ENCODE measurements around the gene KIAA1210. TPM values are rescaled to one million over a fixed set of nuclear protein-coding genes. Genes with fewer than 3 reads are reported as not detected.

The KIAA1210 gene
- total and polyA plus RNA-seq, 2 of the 8 experiments (the other 6 are each of a cell fraction or from before 2014, with no cell fraction given): 0.02 TPM; not detected in 1

DNA sequence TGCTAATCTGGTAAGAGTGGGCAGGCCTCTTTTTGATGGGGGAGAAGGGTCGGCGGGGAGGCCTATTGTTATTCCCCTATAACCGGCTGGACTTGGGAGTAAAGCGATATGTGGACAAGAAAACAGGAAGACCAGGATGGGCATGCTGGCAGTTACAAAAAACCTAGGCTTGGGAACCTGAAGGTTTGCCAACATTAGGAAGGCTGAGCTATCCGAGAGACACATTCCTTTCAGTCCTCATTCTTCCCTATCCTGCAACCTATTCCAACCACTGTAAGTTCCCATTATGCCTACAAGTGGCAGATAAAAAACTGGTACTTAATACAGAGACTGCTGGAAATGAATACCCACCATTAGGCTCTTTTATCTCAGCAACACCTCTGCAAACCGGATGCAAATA, 87.2 kb downstream of the KIAA1210 start:
- H3K4me1 ChIP-seq (replicated peaks in 1 of 4; ENCODE audit: control insufficient read depth in 3 of 4, insufficient read depth in 4 of 4, low read length in 3 of 4): no peaks in the 10 kb centered on the region
- FAIRE-seq: no peak
- no peak overlapping the region for H3K4me3 ChIP-seq (ENCODE audit: extremely low read depth in 1 of 4, insufficient read depth in 2 of 4, low read depth in 3 of 4, low read length in 4 of 4)
- DNase-seq (ENCODE audit: low read depth in 1 of 2, low spot score in 2 of 2): no peak
- H3K14ac ChIP-seq (ENCODE audit: insufficient read length): no peak overlapping the region
- no peak overlapping the region for H3K23ac ChIP-seq (ENCODE audit: insufficient read length)
- no peak overlapping the region for H2AFZ ChIP-seq (ENCODE audit: low read length)
- H3K4me2 ChIP-seq (ENCODE audit: insufficient read depth in 1 of 2, low read depth in 2 of 2, low read length in 2 of 2): no peak overlapping the region
- 85% methylated on average over 2 of the region's 6 CpGs; no CpG with 5 or more reads in 1 of the 2 experiments for WGBS, 2 experiments (ENCODE audit: extremely low coverage in 1 of 2, insufficient coverage in 1 of 2, insufficient read length in 1 of 2, insufficient replicate concordance in 2 of 2, low coverage in 1 of 2, low lambda C conversion rate in 2 of 2, missing lambda C conversion rate in 1 of 2)
- H2BK20ac ChIP-seq (ENCODE audit: low read length): no peak overlapping the region
- H2BK120ac ChIP-seq (replicated peaks; ENCODE audit: low read depth, low read length): no peak overlapping the region
- no peaks in the 10 kb centered on the region for H3K79me2 ChIP-seq (ENCODE audit: control insufficient read depth in 1 of 2, insufficient read depth in 2 of 2, low read length in 2 of 2)
- ChIA-PET POLR2A (ENCODE audit: partially characterized antibody) (no interaction called here), CTCF (ENCODE audit: partially characterized antibody) (interaction anchor here (0.6 kb wide), 1 partner anchor 15 kb away, joined by 3 read pairs; no protein-coding TSS in a partner anchor)
- H4K8ac ChIP-seq (ENCODE audit: extremely low read depth, insufficient read depth, low read length): no peak overlapping the region
- no peak overlapping the region for H4K91ac ChIP-seq (replicated peaks; ENCODE audit: insufficient read length, low read length)
- H3K56ac ChIP-seq (replicated peaks; ENCODE audit: insufficient read length, low read depth, low read length): no peak overlapping the region
- H2AK5ac ChIP-seq (ENCODE audit: low read depth, low read length): no peak overlapping the region
- no peak overlapping the region for H3K18ac ChIP-seq (ENCODE audit: extremely low read depth, low read length)
- no peaks in the 10 kb centered on the region for H4K20me1 ChIP-seq (replicated peaks in 1 of 2; ENCODE audit: control insufficient read depth in 1 of 2, insufficient read depth in 2 of 2, low read length in 2 of 2)
- no peak overlapping the region for H3K4ac ChIP-seq (replicated peaks; ENCODE audit: insufficient read length, low read depth, low read length)
- no peaks in the 10 kb centered on the region for H3K27me3 ChIP-seq (replicated peaks in 1 of 4; ENCODE audit: control insufficient read depth in 3 of 4, extremely low read depth in 1 of 4, insufficient read depth in 3 of 4, low read length in 3 of 4)
- no peak overlapping the region for H2BK12ac ChIP-seq (ENCODE audit: low read depth, low read length)
- H3K79me1 ChIP-seq (ENCODE audit: low read depth, low read length): no peaks in the 10 kb centered on the region
- no peak overlapping the region for H2BK5ac ChIP-seq (ENCODE audit: low read depth, low read length)
- no peak overlapping the region for H4K5ac ChIP-seq (ENCODE audit: insufficient read length, low read depth, low read length)
- no peaks in the 10 kb centered on the region for H3K9me3 ChIP-seq (ENCODE audit: insufficient read depth in 2 of 2, low read depth in 1 of 2, low read length in 1 of 2)
- H3K27ac ChIP-seq (ENCODE audit: low read depth, low read length): no peak overlapping the region
- no peaks in the 10 kb centered on the region for H3K36me3 ChIP-seq (ENCODE audit: control insufficient read depth in 2 of 4, insufficient read depth in 4 of 4, low read length in 3 of 4)
- H3K23me2 ChIP-seq (ENCODE audit: low read depth, low read length): no peaks in the 10 kb centered on the region
- no peak overlapping the region for H3K9ac ChIP-seq (replicated peaks in 1 of 4; ENCODE audit: extremely low read depth in 1 of 4, low read depth in 3 of 4, low read length in 3 of 4)
- H2BK15ac ChIP-seq (ENCODE audit: low read length): no peak overlapping the region
- TF ChIP-seq FOSL1 (IDR thresholded peaks at IDR 0.05; ENCODE audit: insufficient read depth, low read depth, low read length) (no peak), KDM4A (IDR thresholded peaks at IDR 0.05; ENCODE audit: low read depth, low read length, severe bottlenecking) (no peak), PHF8 (conservative IDR thresholded peaks at IDR 0.05; ENCODE audit: low read depth, low read length) (no peak), RNF2 (IDR thresholded peaks at IDR 0.05; ENCODE audit: borderline replicate concordance, low read depth, low read length, missing control alignments, poor library complexity, severe bottlenecking) (no peak), CEBPB (IDR thresholded peaks at IDR 0.05; ENCODE audit: low read depth, low read length) (no peak), CBX8 (IDR thresholded peaks at IDR 0.05; ENCODE audit: borderline replicate concordance, low read depth, low read length) (no peak), POLR2A (IDR thresholded peaks at IDR 0.05; ENCODE audit: control extremely low read depth in 1 of 2, low read depth in 2 of 2, low read length in 2 of 2) (no peak), CTBP2 (IDR thresholded peaks at IDR 0.05; ENCODE audit: borderline replicate concordance, insufficient read depth, insufficient read length, low read length) (no peak), SUZ12 (IDR thresholded peaks at IDR 0.05; ENCODE audit: low read length) (no peak)
- TF ChIP-seq, protein P1, sequence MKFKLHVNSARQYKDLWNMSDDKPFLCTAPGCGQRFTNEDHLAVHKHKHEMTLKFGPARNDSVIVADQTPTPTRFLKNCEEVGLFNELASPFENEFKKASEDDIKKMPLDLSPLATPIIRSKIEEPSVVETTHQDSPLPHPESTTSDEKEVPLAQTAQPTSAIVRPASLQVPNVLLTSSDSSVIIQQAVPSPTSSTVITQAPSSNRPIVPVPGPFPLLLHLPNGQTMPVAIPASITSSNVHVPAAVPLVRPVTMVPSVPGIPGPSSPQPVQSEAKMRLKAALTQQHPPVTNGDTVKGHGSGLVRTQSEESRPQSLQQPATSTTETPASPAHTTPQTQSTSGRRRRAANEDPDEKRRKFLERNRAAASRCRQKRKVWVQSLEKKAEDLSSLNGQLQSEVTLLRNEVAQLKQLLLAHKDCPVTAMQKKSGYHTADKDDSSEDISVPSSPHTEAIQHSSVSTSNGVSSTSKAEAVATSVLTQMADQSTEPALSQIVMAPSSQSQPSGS (IDR thresholded peaks at IDR 0.05; ENCODE audit: low read length): no peak
- TF ChIP-seq, protein P2, sequence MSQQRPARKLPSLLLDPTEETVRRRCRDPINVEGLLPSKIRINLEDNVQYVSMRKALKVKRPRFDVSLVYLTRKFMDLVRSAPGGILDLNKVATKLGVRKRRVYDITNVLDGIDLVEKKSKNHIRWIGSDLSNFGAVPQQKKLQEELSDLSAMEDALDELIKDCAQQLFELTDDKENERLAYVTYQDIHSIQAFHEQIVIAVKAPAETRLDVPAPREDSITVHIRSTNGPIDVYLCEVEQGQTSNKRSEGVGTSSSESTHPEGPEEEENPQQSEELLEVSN (IDR thresholded peaks at IDR 0.05): no peak

Measured in H1 (cell line).